Colonic mucosa (tissue), 4 donors: ENCODE measurements around the gene ABCC5. TPM values are rescaled to one million over a fixed set of nuclear protein-coding genes. Genes with fewer than 3 reads are reported as not detected.

Experiments
- DNase-seq: peaks from one replicate; pipeline ENCODE4 v3.0.0-alpha.2; 2020
- H3K27ac ChIP-seq: fragments of 200-600 bp; one replicate; pipeline ENCODE4 v1.8.0; 2021
- H3K27me3 ChIP-seq: fragments of 200-600 bp; one replicate; pipeline ENCODE4 v1.8.0; 2021
- H3K36me3 ChIP-seq: fragments of 200-600 bp; one replicate; pipeline ENCODE4 v1.8.0; 2021
- H3K4me1 ChIP-seq: fragments of 200-600 bp; one replicate; pipeline ENCODE4 v1.8.0; 2021; ENCODE audit warnings: mild to moderate bottlenecking
- H3K4me3 ChIP-seq: fragments of 200-600 bp; one replicate; pipeline ENCODE4 v1.8.0; 2021
- H3K9ac ChIP-seq, 2 donors: one replicate each; pipeline ENCODE4 v1.7.0; 2013; ENCODE audit warnings: control low read depth in 2 of 2, low read depth in 2 of 2, low read length in 2 of 2
- H3K9me3 ChIP-seq: fragments of 200-600 bp; one replicate; pipeline ENCODE4 v1.8.0; 2021
- intact Hi-C: fragments of 100-400 bp; cut with DNase I; formaldehyde crosslinking; loops from one replicate; pipeline ENCODE4 v1.14.1; 2022
- total RNA-seq, 2 donors: library from RNA; stranded (reverse); fragmentation: NEBNext Ultra II Directional in 1 of 2; extraction: Animal tissue kit (Norgen Biotek cat#: 25700) in 1 of 2; gene quantifications; one replicate each; pipeline ENCODE4 v1.2.1, GENCODE V29; 2021
- TF ChIP-seq, protein P1 (sequence below): fragments of 200-600 bp; IDR thresholded peaks from one replicate; pipeline ENCODE4 v1.8.0; 2022; ENCODE audit warnings: antibody characterized with exemption, mild to moderate bottlenecking
- donor health status: healthy.
- donor health status: DM: no; HTN: no; CAD: no.
- donor health status: DM: no; HTN: no; CAD: no.

Gene ABCC5
- total RNA-seq, 2 donors from 2014 or later, result 15.1 to 16.6 TPM

DNA sequence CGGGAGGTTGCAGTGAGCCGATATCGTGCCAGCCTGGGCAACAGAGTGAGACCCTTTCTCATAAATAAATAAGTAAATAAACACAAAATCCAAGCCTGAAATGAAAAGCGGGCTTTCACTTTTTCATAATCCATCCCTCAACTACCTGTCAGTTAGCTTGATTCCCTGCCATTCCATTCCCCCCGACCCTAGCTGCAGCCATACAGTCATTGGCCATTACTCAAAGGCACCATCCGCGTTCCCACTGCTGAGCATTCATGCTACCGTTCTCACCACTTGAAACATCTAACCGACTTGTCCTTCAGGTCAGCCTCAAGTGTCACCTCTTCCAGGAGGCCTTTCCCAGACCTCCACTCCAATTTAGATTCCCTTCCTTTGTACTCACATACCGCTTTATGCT, 131.9 kb downstream of the ABCC5 start:
- H3K36me3 ChIP-seq, result no peaks in the 10 kb centered on the region
- intact Hi-C loops, result no loop called here
- no peaks in the 10 kb centered on the region for H3K9me3 ChIP-seq
- H3K27me3 ChIP-seq, result peaks cover under 1% of the 10 kb centered on the region
- H3K9ac ChIP-seq, result no peak overlapping the region
- TF ChIP-seq, protein P1, sequence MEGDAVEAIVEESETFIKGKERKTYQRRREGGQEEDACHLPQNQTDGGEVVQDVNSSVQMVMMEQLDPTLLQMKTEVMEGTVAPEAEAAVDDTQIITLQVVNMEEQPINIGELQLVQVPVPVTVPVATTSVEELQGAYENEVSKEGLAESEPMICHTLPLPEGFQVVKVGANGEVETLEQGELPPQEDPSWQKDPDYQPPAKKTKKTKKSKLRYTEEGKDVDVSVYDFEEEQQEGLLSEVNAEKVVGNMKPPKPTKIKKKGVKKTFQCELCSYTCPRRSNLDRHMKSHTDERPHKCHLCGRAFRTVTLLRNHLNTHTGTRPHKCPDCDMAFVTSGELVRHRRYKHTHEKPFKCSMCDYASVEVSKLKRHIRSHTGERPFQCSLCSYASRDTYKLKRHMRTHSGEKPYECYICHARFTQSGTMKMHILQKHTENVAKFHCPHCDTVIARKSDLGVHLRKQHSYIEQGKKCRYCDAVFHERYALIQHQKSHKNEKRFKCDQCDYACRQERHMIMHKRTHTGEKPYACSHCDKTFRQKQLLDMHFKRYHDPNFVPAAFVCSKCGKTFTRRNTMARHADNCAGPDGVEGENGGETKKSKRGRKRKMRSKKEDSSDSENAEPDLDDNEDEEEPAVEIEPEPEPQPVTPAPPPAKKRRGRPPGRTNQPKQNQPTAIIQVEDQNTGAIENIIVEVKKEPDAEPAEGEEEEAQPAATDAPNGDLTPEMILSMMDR, result no peak
- H3K27ac ChIP-seq, result no peak overlapping the region
- peaks cover 8% of the 10 kb centered on the region for H3K4me1 ChIP-seq
- no peak overlapping the region for H3K4me3 ChIP-seq
- no peak for DNase-seq

DNA sequence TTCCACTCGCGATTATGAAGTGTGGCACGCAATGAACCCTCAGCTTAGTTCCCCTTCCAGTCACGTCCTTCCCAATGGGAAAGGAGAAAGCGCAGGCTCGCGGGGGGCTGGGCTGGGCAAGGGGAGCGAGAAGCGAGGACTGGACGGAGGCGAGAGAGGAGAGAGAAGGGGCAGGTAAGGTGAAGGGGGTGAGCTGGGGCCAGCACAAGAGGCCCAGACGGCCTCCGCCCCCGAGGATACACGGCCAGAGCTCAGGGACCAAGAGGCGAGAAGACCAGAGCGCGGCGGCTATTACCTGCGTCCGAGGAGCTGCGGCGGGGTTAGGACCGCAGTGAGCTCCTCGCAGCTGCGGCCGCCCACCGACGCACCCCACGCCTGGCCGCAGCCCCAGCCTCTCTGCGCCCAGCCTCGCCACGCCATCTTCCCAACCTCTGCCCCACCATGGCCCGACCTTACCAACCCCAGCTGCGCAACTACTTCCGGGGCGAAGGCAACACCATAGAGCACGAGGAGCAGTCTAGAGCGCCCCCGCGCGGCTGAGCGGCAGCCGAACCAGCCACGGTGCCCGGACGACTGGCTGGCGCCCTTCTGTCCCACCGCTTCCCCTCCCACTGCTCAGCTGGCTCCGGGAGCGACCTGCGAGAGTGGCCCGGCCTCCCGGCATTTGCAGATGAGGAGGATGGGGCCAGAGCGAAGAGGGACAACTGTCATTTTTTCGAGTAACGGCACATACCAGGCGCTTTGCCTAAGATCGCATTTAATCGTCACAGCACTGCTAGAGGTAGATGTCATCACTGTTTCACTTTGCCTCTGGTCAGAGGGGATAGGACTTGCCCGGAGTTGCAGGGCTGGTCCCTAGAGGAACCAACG, 133.0 kb downstream of the ABCC5 start, which contains the start of gene PARL:
Gene PARL (minus strand): TSS at position 454 of the 870 bp plus-strand sequence. CDS start 34 bp downstream, at position 420.
- Histone ChIP-seq H3K9me3 (no peaks in the 10 kb centered on the region), H3K36me3 (no peaks in the 10 kb centered on the region), H3K4me3 (peak within 1 kb of the TSS; percentile 94), H3K27me3 (no peaks in the 10 kb centered on the region), H3K27ac (peak within 1 kb of the TSS; percentile 66), H3K9ac (peak within 1 kb of the TSS; percentile 93 to 96), H3K4me1 (peaks cover 8% of the 10 kb centered on the region)
- intact Hi-C loops, result no loop called here
- TF ChIP-seq, protein P1, result peak; percentile 94
- DNase-seq, result peak; percentile 98

DNA sequence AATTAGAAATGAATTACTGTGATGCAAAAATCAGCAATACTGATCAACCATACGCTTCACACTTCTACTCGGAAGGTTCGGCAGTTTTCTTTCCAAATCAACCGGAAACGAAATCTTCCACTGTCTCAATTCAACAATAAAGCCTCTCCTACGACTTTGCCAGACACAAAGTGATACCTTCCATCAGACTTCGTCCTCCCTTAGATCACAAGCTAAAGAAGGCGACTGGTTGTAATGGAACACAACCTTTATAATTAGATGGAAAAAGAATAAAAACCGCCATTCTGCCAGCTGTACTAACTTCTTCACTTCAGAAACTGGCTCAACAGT, 133.6 kb downstream of the ABCC5 start:
- H3K27me3 ChIP-seq, result no peaks in the 10 kb centered on the region
- intact Hi-C loops, result no loop called here
- H3K27ac ChIP-seq, result peak overlapping the region; percentile 66
- TF ChIP-seq, protein P1, result no peak
- H3K4me3 ChIP-seq, result peak overlapping the region; percentile 94
- peaks cover 8% of the 10 kb centered on the region for H3K4me1 ChIP-seq
- H3K9ac ChIP-seq, result peak overlapping the region; percentile 93 to 96
- no peak for DNase-seq
- no peaks in the 10 kb centered on the region for H3K36me3 ChIP-seq
- no peaks in the 10 kb centered on the region for H3K9me3 ChIP-seq

- intact Hi-C loops, result no loop called here
- Histone ChIP-seq H3K36me3 (no peaks in the 10 kb centered on the region), H3K9me3 (no peaks in the 10 kb centered on the region), H3K27me3 (no peaks in the 10 kb centered on the region), H3K4me3 (peak overlapping the region; percentile 94), H3K4me1 (peaks cover 8% of the 10 kb centered on the region), H3K9ac (peak overlapping the region in 1 of 2 donors; percentile 96), H3K27ac (peak overlapping the region; percentile 66)
- TF ChIP-seq, protein P1, result no peak
- DNase-seq, result no peak
Observed at GRCh38 chr3:183883291-183884096, 134.2 kb downstream of the ABCC5 start.

- H3K9me3 ChIP-seq, result no peaks in the 10 kb centered on the region
Observed at GRCh38 chr3:183880121-183880520, 137.6 kb downstream of the ABCC5 start.

More at GRCh38 chr3:183880121-183880520, 137.6 kb downstream of the ABCC5 start:
- H3K9ac ChIP-seq, result no peak overlapping the region
- intact Hi-C loops, result no loop called here
- H3K4me3 ChIP-seq, result no peak overlapping the region
- TF ChIP-seq, protein P1, result no peak
- H3K27ac ChIP-seq, result no peak overlapping the region
- H3K4me1 ChIP-seq, result peaks cover 8% of the 10 kb centered on the region
- no peaks in the 10 kb centered on the region for H3K36me3 ChIP-seq
- no peaks in the 10 kb centered on the region for H3K27me3 ChIP-seq
- no peak for DNase-seq
